ENCODE results near the gene NME5.
A peak's percentile ranks its signal among the peaks of the same experiment; 100 is the strongest.
"Not testable (repeated sequence)": the region's sequence is repeated elsewhere in the genome, so short reads cannot be mapped to it uniquely, and the experiment has no call there.

Gene NME5

DNA sequence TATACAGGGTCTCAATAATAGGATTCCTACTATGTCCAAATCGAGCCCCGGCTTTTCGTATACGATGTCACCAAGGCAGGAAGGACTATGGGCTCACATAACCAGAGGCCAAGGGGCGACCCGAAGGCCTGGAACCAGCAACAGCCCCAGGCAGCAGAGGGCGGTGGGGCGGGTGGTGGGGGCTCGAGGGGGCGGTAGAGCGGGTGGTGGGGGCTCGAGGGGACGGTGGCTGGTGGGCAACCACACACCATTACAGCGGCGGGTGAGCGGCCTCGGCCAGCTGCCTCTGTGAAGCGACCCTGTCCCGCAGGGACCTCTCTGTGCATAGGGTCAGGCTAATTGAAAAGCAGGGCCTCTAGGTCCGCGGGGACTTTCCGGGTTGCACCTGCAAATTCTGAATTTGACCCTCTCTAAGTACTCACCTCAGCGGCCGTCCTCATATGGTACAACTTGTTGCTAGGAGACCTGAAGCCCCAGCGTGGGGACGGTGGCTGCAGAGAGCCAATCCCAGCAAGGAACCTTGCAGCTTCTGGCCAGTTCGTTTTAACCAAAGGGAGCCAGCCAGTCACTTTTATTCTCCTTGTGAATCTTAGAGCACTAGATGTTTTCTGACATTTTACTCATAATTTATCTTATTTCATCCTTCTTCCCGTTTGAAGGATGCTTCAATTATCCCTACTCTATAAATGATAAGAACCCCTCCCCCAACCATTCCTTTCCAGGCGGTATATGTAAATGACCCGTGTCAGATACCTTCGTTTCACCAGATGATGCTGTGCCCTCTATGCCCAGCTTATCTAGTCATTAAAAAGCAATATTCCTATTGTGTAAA lies at the start of gene NME5:
Gene NME5, minus strand, starts transcription at position 480 of the 832 bp plus-strand sequence. CDS start 648 bp downstream, outside the sequence.
- peak; percentile 54 for DNase-seq

DNA sequence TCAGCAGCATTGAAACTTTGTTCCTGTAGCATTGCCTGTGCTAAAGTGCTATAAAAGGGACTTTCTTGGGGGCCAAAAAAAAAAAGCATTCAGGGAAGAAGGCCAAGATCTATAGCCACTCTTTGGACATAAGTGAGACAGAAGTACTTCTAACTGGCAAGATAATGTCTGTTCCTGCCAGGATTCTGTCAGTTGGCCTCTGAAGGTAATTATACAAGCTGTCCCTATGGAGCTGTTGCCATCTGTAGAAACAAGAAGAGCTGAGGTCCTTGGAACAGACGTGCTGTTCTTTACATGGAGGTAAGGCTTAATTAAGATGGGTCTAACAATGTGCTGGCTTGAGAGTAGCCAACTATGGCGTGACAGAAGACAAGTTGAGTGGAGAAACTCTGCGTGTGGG lies 49.4 kb upstream of the NME5 start:
- DNase-seq, result no peak

- DNase-seq, result no peak
Observed at GRCh38 chr5:138186002-138186447, 46.8 kb upstream of the NME5 start.

DNA sequence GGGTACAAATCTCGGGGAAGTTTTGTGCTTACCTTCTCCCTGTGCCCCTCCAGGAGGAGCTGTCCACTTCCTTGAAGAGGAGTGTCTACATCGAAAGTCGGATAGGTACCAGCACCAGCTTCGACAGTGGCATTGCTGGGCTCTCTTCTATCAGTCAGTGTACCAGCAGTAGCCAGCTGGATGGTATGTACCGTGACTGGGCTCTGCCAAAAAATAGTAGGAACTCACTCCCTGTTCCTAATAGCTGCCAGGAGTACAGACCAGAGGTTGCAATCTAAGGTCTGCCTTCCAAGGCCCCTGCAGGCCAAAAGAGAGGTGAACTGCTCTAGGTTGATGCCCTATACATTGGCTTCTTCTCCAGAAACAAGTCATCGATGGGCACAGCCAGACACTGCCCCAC lies 43.6 kb upstream of the NME5 start:
- DNase-seq, result no peak

DNA sequence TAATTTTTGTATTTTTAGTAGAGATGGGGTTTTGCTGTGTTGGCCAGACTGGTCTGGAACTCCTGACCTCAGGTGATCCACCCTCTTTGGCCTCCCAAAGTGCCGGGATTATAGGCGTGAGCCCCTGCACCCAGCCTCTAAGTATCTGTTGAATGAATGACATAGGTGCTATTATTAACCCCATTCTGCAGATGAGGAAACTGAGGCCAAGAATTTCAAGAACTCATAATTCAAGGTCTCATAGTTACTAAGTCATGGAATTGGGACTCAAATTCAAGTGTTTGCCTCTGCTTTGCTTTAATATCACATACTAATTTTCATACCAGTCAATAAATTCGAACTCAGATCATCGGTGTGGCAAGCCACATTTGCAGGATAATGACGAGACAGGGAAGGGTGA lies 41.6 kb upstream of the NME5 start:
- DNase-seq, result no peak

- peak; percentile 24 for DNase-seq
Observed at GRCh38 chr5:138180183-138180782, 41.1 kb upstream of the NME5 start.

DNA sequence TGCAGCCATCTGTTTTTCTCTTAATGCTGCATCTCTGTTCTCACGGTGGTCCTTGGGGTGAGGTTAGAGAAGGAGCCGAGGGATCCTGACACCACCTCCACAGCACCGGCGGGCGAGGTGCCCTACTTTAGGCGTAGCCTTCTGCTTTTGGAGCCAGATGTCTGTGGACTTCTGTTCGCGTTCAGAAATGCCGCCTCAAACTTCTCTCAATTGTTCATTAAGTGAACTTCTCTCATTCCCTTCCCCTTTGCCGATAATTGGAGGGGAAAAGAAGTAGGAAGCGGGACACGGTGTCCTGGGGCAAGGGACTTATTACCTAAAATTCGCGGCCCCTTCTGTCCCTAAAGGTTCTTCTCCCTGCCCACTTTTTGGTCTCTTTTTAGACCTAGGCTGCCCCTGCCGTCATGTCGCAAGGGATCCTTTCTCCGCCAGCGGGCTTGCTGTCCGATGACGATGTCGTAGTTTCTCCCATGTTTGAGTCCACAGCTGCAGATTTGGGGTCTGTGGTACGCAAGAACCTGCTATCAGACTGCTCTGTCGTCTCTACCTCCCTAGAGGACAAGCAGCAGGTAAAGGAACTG lies 40.1 kb upstream of the NME5 start:
- no peak for DNase-seq

- peak; percentile 98 for DNase-seq
Observed at GRCh38 chr5:138178516-138179276, 39.5 kb upstream of the NME5 start, which contains the start of the genes BRD8 and KIF20A. BRD8 (minus strand) TSS chr5:138178630; CDS start chr5:138178614, 16 bp downstream. KIF20A (plus strand) TSS chr5:138179112; CDS start chr5:138179681, 569 bp downstream.

DNA sequence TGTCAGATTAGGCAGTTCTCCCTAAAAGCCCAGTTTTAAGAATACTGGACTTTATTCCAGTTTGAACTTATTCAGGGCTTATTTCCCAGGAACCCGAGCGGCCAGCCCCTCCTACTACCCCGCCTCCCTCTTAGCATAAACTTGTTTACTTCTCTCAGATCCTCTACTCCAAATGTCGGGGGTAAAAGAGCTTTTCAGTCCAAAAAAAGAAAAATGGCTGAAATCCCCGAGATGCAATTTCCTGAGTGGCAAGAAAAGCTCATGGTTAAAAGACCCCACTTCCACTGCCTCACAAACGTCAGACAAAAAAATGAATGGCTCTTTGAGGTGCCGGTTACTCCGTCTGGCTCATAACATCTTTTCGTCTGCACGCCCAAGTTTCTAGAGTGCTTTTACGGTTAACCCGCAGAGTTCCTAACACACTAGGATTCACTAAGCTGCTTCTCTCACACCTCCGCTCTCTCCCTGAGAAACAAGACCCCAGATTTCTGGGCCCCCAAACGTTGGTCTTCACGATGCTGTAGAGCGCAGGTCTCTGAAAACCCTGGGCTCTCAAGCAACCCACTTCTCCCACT lies 38.8 kb upstream of the NME5 start:
- DNase-seq, result no peak

- no peak for DNase-seq
Observed at GRCh38 chr5:138170299-138170698, 31.1 kb upstream of the NME5 start.

- DNase-seq, result no peak
Observed at GRCh38 chr5:138169124-138169523, 29.9 kb upstream of the NME5 start.

DNA sequence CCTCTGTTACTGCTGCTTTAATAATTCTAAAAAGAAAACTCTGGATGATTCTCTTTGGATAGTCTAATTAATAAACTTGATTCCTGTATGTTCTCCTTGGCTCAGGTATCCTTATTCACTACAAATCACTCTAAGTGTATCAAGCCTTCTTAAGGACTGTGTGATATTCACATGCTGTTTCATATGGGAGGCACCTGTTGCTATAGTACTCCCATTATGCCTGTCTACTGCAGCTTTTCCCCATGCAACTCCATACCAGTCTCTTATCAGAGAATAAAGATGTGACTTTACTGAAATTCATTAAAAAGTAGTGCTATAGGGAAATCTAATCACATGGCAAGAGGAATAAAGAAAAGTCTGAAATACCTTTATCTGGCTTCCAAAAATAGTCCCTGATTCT lies 24.5 kb upstream of the NME5 start:
- no peak for DNase-seq

DNA sequence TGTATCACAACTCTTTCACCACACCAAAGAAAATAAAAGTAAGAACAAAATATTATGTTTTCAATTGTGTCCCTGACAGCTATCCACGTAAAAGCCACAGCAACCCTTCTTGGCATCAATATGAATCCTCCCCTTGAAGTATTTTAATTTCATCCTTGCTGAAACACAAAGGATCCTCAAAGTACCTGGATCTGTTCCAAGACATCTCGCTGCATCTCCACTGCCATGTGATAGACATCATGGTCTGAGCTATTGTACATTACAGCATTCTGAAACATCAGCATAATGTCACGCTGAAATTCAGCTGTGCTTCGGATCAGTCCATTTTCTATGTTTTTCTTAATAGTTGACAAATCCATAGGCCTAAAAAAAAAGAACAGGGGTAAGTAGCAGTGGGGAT lies 21.5 kb upstream of the NME5 start:
- DNase-seq, result peak; percentile 5

- no peak for DNase-seq
Observed at GRCh38 chr5:138159666-138160065, 20.4 kb upstream of the NME5 start.

DNA sequence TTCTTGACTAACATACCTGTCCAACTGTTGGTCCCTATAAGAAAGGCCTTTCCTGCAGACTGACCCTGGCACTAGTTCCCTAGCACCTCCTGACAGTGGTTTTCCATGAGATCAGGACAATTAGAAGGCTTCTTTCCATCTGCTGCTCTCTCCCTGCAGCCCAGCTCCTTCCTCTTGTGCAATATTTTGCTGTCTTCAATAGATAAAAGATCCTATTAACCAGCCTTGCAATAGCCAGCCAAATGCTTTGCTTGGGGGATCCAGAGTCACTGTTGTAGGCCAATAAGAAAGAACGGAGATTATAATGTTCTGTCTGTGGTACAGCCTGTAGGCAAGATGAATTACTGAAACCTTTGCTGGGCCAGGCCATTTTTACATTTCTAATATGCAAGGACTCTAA lies 18.4 kb upstream of the NME5 start:
- DNase-seq, result no peak

GRCh38 chr5:138155977-138156376 lies 16.7 kb upstream of the NME5 start:
- DNase-seq, result not testable (repeated sequence)

GRCh38 chr5:138149530-138149929 lies 10.3 kb upstream of the NME5 start:
- no peak for DNase-seq

DNA sequence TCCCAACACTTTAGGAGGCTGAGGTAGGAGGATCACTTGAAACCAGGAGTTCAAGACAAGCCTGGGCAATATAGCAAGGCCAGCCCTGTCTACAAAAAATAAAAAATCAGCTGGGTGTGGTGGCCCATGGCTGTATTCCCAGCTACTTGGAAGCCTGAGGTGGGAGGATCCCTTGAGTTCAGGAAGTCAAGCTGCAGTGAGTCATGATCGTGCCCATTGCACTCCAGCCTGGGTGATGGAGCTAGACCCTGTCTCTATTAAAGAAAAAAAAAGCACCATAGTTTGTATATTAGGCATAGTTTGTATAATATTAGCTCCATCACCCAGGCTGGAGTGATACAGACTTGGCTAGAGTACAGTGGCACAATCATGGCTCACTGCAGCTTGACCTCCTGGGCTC lies 9.6 kb upstream of the NME5 start:
- DNase-seq, result no peak

GRCh38 chr5:138143578-138143977 lies 4.3 kb upstream of the NME5 start:
- not testable (repeated sequence) for DNase-seq

DNA sequence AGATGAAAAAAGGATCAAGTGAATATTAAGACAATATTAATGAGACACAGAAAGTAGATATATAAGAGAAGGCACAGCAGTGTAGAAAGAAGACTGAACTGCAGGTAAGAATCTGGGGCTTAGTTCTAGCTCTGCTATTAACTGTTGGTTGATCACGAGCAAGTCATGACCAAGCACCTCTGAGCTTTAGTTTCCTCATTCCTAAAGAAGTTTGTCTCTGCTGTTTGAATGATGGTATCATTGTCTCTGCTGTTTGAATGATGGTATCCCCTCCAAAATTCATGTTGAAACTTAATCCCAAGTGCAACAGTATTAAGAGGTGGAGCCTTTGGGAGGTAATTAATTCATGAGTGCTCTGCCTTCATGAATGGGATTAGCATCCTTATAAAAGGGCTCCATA lies 2.5 kb upstream of the NME5 start:
- no peak for DNase-seq

GRCh38 chr5:138140268-138140667 lies 1.0 kb upstream of the NME5 start:
- DNase-seq, result no peak

- no peak for DNase-seq
Observed at GRCh38 chr5:138139781-138140090, 508 bp upstream of the NME5 start.

GRCh38 chr5:138132543-138132942 lies 6.7 kb downstream of the NME5 start:
- no peak for DNase-seq
